ENCODE results near the gene APOA1.

Gene APOA1

DNA sequence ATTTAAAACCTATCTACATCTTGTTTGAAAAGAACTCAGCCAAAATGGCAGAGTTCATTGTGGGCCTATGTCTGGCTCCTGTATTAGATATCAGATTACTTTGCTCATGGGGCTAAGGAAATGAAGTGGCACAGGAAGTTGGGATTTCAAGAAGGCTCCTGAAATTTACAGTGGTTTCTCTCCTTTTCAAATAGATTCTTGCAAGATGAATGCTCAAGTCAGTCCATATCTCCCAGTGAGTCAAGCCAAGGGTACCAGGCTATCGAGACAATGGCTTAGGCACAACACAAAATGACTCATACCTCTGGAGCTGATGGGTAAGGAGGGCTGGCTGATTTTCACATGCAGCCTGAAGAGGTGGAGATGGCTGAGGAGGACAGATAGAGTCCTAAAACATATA lies 24.1 kb upstream of the APOA1 start:
- DNase-seq (ENCODE audit: extremely low spot score) = no peak
- TF ChIP-seq ELF4 (IDR thresholded peaks at IDR 0.05) (no peak), HDGF (IDR thresholded peaks at IDR 0.05; ENCODE audit: borderline replicate concordance) (no peak), FOXK2 (IDR thresholded peaks at IDR 0.05) (no peak), SUZ12 (IDR thresholded peaks at IDR 0.05) (no peak), ZNF384 (IDR thresholded peaks at IDR 0.05) (no peak), FOXA1 (IDR thresholded peaks at IDR 0.05) (no peak), SP1 (IDR thresholded peaks at IDR 0.05) (no peak), LEF1 (IDR thresholded peaks at IDR 0.05; ENCODE audit: borderline replicate concordance) (no peak), CTBP1 (IDR thresholded peaks at IDR 0.05; ENCODE audit: borderline replicate concordance) (no peak), FOXM1 (IDR thresholded peaks at IDR 0.05; ENCODE audit: borderline replicate concordance) (no peak), TARDBP (IDR thresholded peaks at IDR 0.05) (no peak), ARNT (IDR thresholded peaks at IDR 0.05) (no peak), L3MBTL2 (conservative IDR thresholded peaks at IDR 0.05) (no peak)
- TF ChIP-seq, protein P1, sequence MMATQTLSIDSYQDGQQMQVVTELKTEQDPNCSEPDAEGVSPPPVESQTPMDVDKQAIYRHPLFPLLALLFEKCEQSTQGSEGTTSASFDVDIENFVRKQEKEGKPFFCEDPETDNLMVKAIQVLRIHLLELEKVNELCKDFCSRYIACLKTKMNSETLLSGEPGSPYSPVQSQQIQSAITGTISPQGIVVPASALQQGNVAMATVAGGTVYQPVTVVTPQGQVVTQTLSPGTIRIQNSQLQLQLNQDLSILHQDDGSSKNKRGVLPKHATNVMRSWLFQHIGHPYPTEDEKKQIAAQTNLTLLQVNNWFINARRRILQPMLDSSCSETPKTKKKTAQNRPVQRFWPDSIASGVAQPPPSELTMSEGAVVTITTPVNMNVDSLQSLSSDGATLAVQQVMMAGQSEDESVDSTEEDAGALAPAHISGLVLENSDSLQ (IDR thresholded peaks at IDR 0.05) = no peak
- CTCF ChIA-PET = no interaction called here
- POLR2A ChIA-PET = no interaction called here

DNA sequence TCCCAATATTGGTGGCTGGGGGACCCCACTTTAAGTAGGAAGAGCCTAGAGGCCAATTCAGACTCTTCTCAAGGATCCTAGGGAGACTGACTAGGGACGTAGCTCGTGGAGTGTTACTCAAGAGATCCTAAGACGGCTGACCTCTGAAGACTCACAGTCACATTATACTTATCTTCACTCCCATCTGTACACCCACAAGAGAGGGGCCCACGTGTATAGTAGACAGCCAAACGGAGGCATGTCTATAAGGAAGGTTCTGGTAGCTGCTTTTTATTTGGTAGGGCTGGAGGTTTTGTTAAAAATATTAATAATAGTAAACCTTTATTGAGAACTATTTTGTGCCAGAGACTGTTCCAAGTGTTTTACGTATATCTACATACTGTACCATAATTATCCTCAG lies 22.9 kb upstream of the APOA1 start:
- POLR2A ChIA-PET = no interaction called here
- no peak for DNase-seq (ENCODE audit: extremely low spot score)
- CTCF ChIA-PET = interaction anchor here (0.7 kb wide), 1 partner anchor 29 kb away, joined by 4 read pairs; no protein-coding TSS in a partner anchor
- TF ChIP-seq ELF4 (IDR thresholded peaks at IDR 0.05) (no peak), CTBP1 (IDR thresholded peaks at IDR 0.05; ENCODE audit: borderline replicate concordance) (no peak), ARNT (IDR thresholded peaks at IDR 0.05) (no peak), SP1 (IDR thresholded peaks at IDR 0.05) (no peak), HDGF (IDR thresholded peaks at IDR 0.05; ENCODE audit: borderline replicate concordance) (no peak), FOXM1 (IDR thresholded peaks at IDR 0.05; ENCODE audit: borderline replicate concordance) (no peak), L3MBTL2 (conservative IDR thresholded peaks at IDR 0.05) (no peak), SUZ12 (IDR thresholded peaks at IDR 0.05) (no peak), NFRKB (IDR thresholded peaks at IDR 0.05) (no peak), LEF1 (IDR thresholded peaks at IDR 0.05; ENCODE audit: borderline replicate concordance) (no peak), FOXA1 (IDR thresholded peaks at IDR 0.05) (no peak), ZNF384 (IDR thresholded peaks at IDR 0.05) (no peak), FOXK2 (IDR thresholded peaks at IDR 0.05) (no peak), TARDBP (IDR thresholded peaks at IDR 0.05) (no peak), BHLHE40 (IDR thresholded peaks at IDR 0.05; ENCODE audit: borderline replicate concordance) (no peak)
- TF ChIP-seq, protein P1 (IDR thresholded peaks at IDR 0.05) = no peak

DNA sequence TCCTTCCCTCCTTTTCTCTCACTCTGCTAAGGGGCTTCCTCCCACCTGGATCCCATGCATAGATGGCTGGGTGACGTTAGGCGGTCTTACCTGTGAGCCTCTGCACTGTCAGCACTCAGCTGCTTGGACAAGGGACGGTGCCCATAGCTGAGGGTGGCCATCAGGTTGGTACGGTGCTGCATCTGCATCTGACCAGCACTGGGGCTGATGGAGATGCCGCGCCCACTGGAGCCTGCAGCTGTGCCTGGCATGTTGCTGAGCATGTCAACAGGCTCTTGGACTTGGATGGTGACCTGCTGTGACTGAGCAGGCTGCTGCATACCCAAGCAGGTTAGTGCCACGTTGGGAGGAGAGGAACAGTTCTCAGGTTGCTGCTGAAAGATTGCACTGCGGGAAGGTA lies 21.8 kb upstream of the APOA1 start:
- TF ChIP-seq, protein P1 (IDR thresholded peaks at IDR 0.05) = no peak
- no peak for TF ChIP-seq FOXA1 (IDR thresholded peaks at IDR 0.05)
- TF ChIP-seq ARNT (IDR thresholded peaks at IDR 0.05) = no peak
- TF ChIP-seq CTBP1 (IDR thresholded peaks at IDR 0.05; ENCODE audit: borderline replicate concordance) = no peak
- no peak for TF ChIP-seq SP1 (IDR thresholded peaks at IDR 0.05)
- TF ChIP-seq SUZ12 (IDR thresholded peaks at IDR 0.05) = no peak
- no peak for TF ChIP-seq TARDBP (IDR thresholded peaks at IDR 0.05)
- TF ChIP-seq HDGF (IDR thresholded peaks at IDR 0.05; ENCODE audit: borderline replicate concordance) = no peak
- TF ChIP-seq ZNF384 (IDR thresholded peaks at IDR 0.05) = no peak
- TF ChIP-seq NFRKB (IDR thresholded peaks at IDR 0.05) = no peak
- no peak for TF ChIP-seq FOXK2 (IDR thresholded peaks at IDR 0.05)
- TF ChIP-seq BHLHE40 (IDR thresholded peaks at IDR 0.05; ENCODE audit: borderline replicate concordance) = no peak
- TF ChIP-seq L3MBTL2 (conservative IDR thresholded peaks at IDR 0.05) = no peak
- DNase-seq (ENCODE audit: extremely low spot score) = no peak
- ChIA-PET CTCF (no interaction called here), POLR2A (no interaction called here)

DNA sequence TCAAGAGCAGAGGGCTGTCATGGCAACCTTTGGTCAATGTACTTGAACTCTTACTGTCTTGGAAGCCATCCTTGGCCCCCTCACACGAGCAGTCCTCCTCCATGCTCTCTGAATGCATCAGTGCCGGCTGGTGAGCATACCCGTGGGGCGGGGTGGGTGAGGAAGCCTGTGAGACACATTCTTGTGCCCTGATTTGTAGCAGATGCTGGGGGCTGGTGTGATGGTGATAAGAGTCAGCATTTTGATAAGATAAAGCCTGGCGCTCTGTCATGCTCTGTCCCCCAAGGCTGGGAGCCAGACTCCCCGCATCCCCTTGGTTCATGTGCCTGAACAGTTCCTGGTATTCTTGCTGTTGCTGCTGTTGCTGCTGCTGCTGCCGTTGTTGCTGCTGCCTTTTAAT lies 20.5 kb upstream of the APOA1 start:
- DNase-seq (ENCODE audit: extremely low spot score) = no peak
- ChIA-PET POLR2A (no interaction called here), CTCF (no interaction called here)

DNA sequence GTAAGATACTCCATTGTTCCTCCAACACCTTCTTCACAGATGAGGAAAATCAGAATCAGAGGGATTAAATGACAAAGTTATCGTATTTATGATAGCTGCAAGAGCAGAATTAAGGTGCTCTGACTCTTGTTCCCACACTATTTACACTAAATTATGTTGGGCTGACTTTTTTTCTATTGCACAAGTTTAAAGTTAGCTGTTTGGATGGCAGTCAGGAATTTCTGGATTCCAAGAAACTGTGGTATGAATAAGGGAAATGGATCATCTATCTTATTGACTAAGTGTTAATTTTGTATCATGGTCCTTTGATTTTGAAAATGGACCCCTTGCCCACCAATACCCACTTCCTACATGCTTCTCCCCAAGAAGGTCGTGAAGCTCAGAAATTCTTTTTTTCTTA lies 19.9 kb upstream of the APOA1 start:
- DNase-seq (ENCODE audit: extremely low spot score) = no peak
- ChIA-PET POLR2A (no interaction called here), CTCF (no interaction called here)
- no peak for TF ChIP-seq CTBP1 (IDR thresholded peaks at IDR 0.05; ENCODE audit: borderline replicate concordance)

More for the DNA sequence above, 20.5 kb upstream of the APOA1 start:
- TF ChIP-seq BHLHE40 (IDR thresholded peaks at IDR 0.05; ENCODE audit: borderline replicate concordance) (no peak), FOXK2 (IDR thresholded peaks at IDR 0.05) (no peak), FOXM1 (IDR thresholded peaks at IDR 0.05; ENCODE audit: borderline replicate concordance) (no peak), NFRKB (IDR thresholded peaks at IDR 0.05) (no peak), ARNT (IDR thresholded peaks at IDR 0.05) (no peak), CTBP1 (IDR thresholded peaks at IDR 0.05; ENCODE audit: borderline replicate concordance) (no peak), ZNF384 (IDR thresholded peaks at IDR 0.05) (no peak), TARDBP (IDR thresholded peaks at IDR 0.05) (no peak), SP1 (IDR thresholded peaks at IDR 0.05) (no peak), L3MBTL2 (conservative IDR thresholded peaks at IDR 0.05) (no peak), FOXA1 (IDR thresholded peaks at IDR 0.05) (no peak)

DNA sequence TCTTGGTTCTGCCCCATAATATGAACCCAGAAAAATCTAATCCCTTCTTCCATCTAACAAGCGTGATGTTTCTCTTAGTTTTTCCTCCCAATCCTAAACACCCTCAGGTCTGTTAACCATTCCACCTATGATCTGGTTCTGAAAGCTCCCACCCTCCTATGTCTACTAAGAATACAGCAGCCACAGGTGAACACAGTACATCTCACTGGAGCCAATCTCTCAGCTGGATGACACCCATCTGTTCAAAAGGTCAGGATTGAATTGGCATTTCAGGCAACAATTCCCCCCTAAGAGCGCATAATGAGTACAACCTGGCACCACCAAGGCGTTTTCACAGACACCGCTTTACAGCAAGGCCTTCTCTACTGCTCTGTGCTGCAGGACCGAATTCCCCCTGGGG lies 19.0 kb upstream of the APOA1 start:
- POLR2A ChIA-PET = no interaction called here
- CTCF ChIA-PET = no interaction called here
- DNase-seq (ENCODE audit: extremely low spot score) = no peak
- TF ChIP-seq CTBP1 (IDR thresholded peaks at IDR 0.05; ENCODE audit: borderline replicate concordance) = no peak
- no peak for TF ChIP-seq ARNT (IDR thresholded peaks at IDR 0.05)
- TF ChIP-seq FOXA1 (IDR thresholded peaks at IDR 0.05) = no peak
- no peak for TF ChIP-seq BHLHE40 (IDR thresholded peaks at IDR 0.05; ENCODE audit: borderline replicate concordance)
- TF ChIP-seq HDGF (IDR thresholded peaks at IDR 0.05; ENCODE audit: borderline replicate concordance) = no peak
- TF ChIP-seq TARDBP (IDR thresholded peaks at IDR 0.05) = no peak
- TF ChIP-seq, protein P1 (IDR thresholded peaks at IDR 0.05) = no peak
- TF ChIP-seq FOXK2 (IDR thresholded peaks at IDR 0.05) = no peak
- TF ChIP-seq FOXM1 (IDR thresholded peaks at IDR 0.05; ENCODE audit: borderline replicate concordance) = no peak

Measured in HEK293T (cell line).